ENCODE measurements around the gene ZEB1. TPM values are rescaled to one million over a fixed set of nuclear protein-coding genes. Genes with fewer than 3 reads are reported as not detected.
"Not testable (repeated sequence)": the region's sequence is repeated elsewhere in the genome, so short reads cannot be mapped to it uniquely, and the experiment has no call there.

Gene ZEB1
- total RNA-seq, 1 donor from 2014 or later, result 84.1 TPM

DNA sequence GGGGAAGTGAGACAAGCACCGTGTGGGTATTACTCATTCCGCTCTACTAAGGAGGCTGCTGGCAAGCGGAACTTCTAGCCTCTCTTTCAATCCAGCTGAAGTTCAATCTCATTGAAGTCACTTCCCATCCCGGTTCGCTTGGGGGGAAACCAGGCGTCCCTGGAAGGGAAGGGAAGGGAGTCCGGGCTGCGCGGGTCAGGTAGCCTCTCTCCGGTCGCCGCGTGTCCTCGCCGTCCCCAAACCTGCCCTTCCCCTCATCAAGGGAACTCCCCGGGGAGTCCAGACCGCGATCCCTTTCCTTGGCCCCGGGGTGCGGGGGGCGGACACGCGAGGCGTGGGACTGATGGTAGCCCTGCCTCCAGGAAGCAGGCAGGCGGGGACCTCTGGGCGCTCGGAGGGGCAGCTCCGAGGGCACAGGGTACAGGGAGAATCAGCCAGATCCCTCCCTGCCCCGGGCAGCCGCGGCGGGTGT is 598 bp upstream of the ZEB1 start:
- peak; percentile 80 for DNase-seq (ENCODE audit: low read depth)

DNA sequence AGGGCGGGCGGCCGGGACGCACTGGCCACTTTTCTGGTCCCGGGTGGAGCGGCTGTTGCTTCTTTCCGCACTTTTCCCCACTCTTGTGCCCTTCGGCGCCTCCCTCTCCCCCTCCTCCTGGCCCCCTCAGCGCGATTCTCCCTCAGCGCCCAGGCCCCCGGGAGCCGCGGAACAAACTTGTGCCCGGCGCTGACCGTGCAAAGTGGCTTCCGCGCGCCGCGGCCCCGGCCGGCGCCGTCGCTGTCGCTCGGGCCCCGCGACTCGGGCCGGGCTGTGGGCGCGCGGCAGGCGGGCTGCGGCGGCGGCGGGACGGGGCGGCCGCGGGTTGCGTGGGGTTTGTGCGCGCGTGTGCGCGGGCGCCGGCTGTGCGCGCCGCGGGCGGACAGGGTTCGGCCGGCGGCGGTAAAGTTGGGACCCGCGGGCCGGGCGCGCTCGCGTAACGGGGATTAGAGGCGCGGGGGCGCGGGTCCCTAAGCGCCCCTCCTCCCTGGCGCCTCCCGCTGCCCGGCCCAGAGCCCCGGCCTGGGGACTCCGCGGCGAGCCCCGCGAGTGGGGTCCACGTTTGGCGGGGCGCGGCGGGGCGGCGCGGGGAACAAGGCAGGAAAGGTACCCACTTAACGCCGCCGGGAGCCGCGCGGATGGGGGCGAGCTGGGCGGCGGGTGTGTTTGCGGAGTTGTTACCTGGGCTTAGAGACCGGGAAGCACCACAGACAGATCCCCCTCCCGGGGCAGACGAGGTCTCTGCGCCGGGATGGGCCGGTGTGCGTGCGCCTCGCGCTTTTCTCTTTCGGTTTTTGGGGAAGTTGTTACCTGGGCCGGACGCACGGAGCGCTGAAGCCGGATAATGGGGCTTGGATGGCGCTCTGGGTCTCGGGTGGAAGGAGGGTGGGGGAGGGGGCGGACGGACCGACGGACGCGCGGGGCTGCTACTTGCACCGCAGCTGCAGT is 860 bp downstream of the ZEB1 start:
- DNase-seq (ENCODE audit: low read depth), result no peak

DNA sequence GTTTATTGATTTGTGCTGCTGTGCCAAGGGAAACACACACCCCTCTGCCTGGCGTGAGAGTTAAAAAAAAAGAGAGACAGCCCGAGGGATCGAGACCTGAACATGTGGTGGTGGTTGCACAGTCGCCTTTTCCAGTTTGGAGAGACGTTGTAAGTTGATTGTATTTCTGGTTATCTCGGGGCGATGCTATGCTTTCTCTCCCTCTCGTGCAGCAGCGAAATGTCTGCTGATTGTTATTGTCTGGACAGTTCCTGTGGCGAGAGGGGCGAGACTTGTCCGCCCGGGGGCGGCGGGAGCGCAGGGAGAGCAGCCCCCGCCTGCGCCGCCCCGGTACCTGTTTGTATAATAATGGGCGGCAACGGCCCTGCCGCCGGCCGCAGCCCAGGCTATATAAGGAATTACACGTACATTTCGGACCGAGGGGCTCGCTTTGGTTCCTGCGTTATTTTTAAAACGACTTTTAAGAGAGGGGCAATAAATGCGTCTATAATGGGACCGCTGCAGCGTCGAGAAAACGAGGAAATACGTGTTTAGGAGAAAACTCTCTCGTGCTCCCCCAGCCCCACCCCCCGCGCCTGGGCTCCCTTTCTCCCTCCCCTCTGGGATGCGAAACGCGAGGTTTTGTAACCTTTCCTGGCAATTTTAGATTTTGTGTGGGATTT is 1.7 kb downstream of the ZEB1 start:
- DNase-seq (ENCODE audit: low read depth), result peak; percentile 31

DNA sequence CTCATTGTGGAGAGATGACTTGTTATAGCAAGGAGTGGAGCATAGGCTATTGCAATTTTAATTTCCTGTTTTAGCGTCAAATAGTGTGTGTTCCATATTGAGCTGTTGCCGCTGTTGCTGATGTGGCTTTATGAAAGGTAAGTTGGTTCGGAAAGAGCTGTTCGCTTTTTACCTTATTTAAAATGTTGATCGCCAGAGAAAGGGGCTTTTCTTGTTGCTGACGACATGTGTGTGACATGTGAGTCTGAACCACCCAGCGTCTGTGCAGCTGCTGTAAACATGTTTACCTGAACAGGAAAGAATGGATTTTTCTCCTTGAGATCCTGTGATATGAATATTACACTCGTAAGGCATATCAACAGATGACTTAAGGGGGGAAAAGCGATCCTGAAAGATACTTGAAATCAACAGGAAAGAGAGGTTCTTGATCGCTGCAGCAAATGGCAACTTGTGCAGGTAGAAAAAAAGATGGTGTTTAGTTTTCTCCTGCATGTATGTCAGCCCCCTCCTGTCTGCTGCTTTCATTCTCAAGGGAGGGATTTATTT is 2.5 kb downstream of the ZEB1 start:
- DNase-seq (ENCODE audit: low read depth), result peak; percentile 59

DNA sequence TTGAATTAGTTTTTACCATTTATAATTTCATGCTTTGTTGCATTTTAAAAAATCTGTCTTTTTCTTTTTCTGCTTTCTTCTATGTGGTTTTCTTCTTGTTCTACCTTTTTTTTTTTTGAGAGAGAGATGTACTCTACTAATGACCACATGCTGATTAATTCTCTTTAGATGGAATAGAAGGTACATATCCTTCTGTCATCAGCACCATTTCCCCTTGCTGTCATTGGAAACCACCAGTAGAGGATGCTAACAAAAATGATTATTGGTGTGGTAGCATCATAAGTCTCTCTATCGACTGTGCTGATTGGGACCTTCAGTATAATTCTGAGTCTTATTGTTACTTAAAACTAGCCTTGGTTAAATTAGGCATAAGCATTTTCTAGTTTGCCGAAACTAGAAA is 3.6 kb downstream of the ZEB1 start:
- DNase-seq (ENCODE audit: low read depth), result no peak

DNA sequence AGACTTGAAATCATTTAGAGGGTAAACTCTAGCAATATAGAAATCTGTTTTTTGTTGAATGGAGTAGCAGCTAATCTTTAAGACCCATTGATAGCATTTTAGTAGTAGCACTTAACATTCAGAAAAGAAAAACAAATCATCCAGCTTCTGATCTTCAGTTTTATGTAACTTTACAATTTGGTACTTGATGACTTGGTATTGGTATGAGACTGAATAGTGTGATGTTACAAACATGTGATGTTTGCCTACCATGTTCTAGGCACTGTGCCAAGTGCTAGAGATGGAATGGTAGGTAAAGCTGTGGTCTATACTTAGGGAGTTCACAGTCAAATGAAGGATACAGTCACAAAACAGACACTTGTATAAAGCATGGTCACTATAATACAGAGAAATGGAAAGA is 21.3 kb downstream of the ZEB1 start:
- DNase-seq (ENCODE audit: low read depth), result peak; percentile 52

DNA sequence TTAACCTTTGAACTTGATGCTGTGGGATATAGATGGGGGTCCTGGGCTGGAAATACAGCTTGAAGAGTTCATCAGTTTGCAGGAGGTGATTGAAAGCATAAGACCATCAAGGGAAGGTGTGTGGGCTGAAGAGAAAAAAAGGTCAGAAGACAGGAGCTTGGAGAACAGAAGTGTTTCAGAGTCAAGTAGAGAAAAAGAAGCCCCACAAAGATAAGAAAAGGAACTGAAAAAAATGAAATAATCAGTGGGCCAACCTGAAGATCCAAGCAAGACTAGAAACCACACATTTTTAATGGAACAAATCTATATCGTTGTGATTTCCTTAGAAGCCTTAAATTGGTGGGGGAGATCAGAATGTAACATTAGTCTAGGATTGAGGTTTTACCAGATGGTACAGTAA is 22.5 kb downstream of the ZEB1 start:
- DNase-seq (ENCODE audit: low read depth), result no peak

DNA sequence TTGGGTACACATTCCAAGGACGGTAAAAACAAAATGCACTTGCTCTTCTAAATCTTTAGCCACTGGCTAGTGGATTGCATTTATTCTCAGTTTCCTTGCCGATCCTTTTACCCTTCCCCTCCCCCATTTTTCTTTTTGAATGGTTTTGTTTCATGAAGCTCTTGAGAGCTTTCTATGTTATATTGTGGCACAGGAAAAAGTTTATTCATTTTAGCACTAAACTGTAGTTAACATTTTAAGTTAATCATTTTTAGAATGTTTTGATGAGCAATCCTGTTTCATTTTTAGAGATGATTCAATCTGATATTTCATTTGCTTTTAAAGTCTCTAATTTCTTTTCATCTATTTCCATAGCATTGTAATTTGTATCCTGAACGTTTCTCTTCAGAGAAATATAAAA is 24.0 kb downstream of the ZEB1 start:
- peak; percentile 26 for DNase-seq (ENCODE audit: low read depth)

DNA sequence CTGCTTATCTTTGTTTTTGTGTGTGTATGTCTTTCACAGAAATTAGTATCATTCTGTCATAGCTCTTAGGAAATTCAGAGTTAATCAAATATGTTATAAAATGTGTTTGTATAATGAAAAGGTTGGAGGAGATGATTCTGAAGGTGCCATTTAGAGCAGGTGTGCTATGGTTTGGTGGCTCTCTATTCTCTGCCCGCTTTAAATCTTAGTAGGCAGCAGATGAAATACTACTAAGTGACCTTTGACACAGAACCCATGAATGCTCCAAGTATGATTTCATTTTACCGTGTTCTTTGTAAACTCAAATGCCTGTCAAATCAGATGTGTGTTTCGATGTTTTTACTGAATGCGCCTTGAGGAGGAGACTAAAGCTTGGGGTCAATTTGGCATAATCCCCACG is 24.5 kb downstream of the ZEB1 start:
- DNase-seq (ENCODE audit: low read depth), result no peak

DNA sequence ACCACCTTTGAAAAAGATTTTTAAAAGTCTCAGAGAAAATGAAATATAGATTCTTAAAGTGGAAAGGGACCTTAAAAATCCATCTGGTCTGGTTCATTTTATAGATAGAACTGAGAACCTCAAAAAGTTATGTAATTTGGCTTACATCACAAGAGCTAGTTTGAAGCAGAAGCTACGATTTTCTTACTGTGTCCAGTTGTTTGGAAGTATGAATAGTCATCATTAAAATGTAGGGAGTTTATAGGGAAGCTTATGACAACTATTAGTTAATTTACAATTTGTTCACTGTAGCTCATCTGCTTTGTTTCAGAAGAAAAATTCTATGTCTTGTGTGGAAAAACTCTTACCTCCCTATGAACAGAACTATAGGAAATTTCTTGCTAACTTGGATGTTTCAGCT is 26.9 kb downstream of the ZEB1 start:
- DNase-seq (ENCODE audit: low read depth), result no peak

DNA sequence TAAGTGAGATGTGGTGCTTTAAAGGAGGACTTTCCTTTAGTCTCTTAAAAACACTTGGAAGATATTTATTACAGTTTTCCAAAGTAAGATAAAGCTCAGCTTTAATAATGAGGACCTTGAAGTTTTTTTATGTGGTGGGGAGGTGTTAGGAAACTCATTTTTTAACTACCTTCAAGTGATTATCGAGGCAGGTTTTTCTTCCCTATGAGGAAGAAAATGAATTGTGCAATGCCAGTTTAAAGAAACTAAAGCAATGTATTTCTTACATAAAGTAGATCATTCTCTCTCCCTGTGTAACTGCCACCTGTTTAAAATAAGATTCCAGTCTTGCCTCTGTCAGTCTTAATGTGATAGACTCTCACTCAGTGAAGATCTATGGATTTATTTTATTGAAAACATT is 27.9 kb downstream of the ZEB1 start:
- DNase-seq (ENCODE audit: low read depth), result no peak

DNA sequence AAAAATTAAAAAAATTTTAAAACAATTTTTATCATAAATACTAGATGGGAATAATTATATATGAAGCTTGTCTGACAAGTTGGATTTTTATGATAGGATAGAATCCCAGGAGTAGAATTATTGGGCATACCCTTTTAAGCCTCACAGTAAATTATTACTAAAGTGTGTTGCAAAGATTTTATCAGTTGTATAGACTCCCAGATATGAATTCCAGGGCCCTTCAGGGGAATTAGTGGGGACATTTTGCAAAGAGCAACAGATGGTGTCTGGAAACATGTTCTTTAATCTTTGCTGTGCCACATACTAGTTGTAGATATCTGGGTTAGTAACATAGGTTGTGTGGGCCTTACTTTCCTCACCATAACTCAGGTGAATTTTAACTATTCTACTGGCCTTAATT is 28.7 kb downstream of the ZEB1 start:
- DNase-seq (ENCODE audit: low read depth), result no peak

DNA sequence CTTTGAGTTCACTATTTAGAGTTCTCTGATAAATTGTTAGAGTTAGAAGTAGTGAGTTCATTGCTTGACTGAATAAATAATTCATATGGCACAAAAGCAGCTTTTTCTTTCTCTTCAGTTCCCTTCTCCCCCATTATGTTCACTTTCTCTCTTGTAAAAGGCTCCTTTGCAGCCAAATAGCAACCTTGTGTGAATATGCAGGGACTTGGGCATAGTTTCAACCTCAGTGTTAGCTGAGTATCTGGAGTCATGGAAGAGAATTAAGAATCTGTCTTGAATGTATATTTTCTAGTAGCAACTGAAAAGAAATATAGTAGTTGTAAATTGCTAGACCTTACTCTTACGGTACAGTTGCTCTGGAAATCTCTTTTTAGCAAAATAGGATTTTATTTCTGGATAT is 31.9 kb downstream of the ZEB1 start:
- DNase-seq (ENCODE audit: low read depth), result no peak

DNA sequence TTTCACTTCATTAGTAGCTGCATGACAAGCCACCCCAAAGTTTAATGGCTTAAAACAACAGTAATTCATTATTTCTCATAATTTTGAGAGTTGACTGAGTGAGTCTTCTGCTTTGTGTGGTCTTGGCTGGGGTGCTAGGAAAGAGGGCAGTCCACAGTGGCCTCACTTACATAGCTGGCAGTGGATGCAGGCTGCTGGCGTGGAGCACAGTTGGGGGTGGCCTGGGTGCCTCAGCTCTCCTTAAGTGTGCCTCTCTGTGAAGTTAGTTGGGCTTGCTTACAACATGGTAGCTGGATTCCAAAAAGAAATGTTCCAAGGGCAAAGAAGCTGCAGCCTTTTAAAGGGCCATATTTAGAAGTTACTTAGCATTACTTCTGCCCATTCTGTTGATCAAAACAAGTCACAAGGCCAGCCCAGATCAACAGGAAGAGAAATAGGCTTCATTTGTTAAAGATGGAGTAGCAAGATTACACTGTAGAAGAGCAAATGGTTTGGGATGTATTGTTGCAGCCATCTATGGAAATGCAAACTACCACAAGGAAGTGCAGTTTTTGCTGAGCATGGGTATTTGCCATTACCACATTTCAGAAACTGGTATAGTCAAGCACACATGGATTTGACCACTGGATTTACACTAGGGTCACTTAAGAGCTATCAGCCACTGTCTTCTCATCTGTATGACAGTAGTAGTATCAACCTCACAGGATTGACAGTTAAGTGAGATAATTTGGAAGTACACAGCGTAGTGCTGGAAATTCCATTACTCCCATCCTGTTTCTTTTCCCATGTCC is 33.6 kb downstream of the ZEB1 start:
- DNase-seq (ENCODE audit: low read depth), result no peak

DNA sequence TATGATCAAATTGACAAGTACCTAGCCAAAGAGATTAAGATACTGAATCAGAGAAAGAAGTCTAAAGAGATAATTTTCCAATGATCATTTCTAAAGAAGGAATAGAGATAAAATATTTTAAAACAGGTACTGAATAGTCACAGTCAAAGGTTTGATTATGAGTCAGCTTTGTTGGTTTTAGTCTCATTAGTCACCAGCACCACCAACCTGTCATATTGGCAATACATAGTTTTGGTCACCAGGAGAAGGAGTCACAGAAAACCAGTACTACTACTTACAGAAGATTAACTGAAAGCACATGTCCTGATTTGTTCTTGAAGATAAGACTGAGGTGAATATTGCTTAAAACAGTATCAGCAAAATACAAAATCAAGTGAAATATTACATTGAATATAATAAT is 34.6 kb downstream of the ZEB1 start:
- DNase-seq (ENCODE audit: low read depth), result peak; percentile 89

DNA sequence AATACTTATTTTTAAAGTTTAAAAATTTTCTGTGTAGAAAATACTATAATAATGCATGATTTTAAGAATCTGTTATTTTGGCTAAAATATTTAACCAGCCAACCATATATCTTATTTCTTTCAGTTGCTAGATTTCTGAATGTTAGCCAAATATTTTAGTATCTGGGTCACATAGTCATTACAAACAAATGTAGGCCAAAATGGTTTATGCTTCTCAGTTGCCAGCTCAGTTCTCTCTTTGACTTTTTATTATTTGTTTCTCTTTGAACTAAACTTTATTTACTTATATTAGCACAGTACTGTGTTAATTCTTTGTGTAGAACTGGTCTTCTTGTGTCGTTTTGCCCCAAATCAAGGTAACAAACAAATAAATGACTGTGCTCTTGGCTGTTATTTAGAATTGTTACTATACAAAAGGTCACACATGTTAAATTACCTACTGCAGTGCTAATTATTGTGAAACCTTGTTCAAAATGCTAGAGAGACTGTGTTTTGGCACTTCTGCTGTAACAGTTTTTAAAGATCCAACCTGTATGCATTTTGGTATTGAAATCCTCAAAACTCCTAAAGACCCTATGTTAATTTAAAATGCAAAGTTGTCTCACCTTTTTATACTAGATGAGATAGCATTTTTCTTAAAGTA is 39.8 kb downstream of the ZEB1 start:
- DNase-seq (ENCODE audit: low read depth), result peak; percentile 10

DNA sequence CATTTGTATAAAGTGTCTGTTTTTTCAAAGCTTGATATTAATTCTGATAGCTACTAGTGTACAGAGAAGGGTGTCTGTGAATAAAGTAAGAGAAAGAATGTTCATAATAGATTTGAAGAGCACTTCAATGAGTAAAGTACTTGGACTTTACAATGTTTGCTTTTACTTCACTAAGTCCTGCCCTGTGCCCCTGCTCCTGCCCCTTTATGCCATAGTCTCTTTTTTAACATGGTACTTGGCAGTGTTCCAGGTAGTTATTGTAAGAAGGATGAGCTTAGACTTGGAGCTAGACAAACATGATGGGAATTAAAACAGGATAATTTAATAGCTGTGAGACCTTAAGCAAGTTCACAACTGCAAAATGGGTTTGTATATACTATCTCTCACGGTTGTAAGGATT is 41.0 kb downstream of the ZEB1 start:
- peak; percentile 31 for DNase-seq (ENCODE audit: low read depth)

DNA sequence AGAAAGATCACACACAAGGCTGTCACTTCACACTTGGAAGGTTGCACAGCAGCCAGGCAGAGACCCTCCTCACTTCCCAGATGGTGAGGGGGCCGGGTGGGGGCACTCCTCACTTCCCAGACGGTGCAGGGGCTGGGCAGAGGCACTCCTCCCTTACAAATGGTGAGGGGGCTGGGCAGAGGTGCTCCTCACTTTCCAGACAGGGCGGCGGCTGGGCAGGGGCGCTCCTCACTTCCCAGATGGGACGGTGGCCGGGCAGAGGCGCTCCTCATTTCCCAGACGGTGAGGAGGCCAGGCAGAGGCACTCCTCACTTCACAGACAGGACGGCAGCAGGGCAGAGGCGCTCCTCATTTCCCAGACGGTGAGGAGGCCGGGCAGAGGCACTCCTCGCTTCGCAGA is 42.5 kb downstream of the ZEB1 start:
- DNase-seq (ENCODE audit: low read depth), result not testable (repeated sequence)

DNA sequence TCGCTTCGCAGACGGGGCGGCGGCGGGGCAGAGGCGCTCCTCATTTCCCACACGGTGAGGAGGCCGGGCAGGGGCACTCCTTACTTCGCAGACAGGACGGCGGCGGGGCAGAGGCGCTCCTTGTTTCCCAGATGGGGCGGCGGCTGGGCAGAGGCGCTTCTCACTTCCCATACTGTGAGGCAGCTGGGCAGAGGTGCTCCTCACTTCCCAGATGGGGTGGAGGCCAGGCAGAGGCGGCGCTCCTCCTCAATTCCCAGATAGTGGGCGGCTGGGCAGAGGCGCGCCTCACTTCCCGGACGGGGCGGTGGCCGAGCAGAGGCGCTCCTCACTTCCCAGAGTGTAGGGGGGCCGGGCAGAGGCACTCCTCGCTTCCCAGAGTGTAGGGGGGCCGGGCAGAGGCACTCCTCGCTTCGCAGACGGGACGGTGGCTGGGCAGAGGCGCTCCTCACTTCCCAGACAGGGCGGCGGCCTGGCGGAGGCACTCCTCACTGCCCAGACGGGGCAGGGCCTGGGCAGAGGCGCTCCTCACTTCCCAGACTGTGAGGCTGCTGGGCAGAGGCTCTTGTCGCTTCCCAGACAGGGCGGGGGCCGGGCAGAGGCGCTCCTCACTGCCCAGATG is 43.1 kb downstream of the ZEB1 start:
- no peak for DNase-seq (ENCODE audit: low read depth)

DNA sequence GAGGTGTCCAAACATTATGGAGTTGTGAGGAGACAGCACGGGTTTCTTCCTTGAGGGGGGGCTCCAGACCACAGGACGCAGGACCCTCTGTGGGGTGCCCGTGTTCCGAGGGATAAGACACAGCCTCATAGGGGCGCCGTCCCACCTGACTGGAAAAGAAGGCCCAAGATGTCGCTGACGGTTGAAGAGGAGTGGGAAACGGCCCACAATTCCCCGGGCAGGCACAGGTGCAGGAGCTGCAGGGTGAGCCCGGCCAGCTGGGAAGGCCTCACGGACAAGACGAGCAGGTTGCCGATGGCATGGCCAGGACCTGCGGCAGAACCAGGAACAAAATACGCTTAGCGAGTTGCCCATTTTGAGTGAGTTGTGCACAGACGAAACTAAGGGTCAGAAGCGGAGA is 44.7 kb downstream of the ZEB1 start:
- DNase-seq (ENCODE audit: low read depth), result not testable (repeated sequence)

DNA sequence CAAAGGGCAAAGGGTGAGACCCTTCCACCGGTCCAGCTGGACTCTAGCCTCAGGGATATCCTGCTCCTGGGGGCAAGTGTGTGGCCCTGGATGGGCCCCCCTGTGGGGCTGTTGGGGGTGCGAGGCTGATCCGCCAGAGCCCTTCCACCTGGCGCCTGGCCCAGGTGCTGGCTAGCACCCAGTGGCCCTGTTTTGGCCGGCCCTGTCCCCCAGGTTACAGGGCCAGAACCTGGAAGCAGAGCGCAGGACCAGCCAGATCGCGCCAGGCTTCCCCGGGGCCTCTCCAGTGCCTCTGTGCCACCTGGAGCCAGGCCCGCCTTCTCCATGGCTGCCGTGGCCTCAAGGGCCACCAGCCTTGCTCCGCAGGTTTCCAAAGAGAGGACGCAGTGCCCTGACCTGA is 45.2 kb downstream of the ZEB1 start:
- DNase-seq (ENCODE audit: low read depth), result not testable (repeated sequence)

Data from renal cortical epithelial cell (primary cell).